Measurements from ENCODE around the gene UBE3D. TPM values are rescaled to one million over a fixed set of nuclear protein-coding genes. Genes with fewer than 3 reads are reported as not detected.

UBE3D gene
- total RNA-seq, 1 experiment from 2014 or later, result 9.5 TPM

DNA sequence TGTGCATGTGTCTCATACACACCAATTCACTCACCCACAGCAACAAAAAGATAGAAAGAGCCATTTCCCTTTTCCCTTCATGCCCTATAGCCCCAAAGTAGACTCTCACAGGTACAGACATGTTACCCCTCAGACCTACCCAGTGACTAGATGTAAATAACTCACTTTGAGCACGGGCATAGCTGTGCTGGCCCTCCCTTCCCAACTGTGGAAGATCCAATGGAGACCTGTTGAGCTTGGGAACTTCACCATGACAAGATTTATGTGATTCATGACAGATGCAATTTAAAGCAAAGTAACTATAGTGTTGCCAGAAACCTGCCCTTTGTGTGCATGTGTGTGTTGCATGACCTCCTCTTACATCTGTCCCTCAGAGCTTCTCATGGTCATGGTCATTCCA, 175.4 kb downstream of the UBE3D start:
- DNase-seq, result no peak
- no peaks in the 10 kb centered on the region for H3K27me3 Mint-ChIP-seq (ENCODE audit: unreplicated experiment)
- TF ChIP-seq, protein P1, sequence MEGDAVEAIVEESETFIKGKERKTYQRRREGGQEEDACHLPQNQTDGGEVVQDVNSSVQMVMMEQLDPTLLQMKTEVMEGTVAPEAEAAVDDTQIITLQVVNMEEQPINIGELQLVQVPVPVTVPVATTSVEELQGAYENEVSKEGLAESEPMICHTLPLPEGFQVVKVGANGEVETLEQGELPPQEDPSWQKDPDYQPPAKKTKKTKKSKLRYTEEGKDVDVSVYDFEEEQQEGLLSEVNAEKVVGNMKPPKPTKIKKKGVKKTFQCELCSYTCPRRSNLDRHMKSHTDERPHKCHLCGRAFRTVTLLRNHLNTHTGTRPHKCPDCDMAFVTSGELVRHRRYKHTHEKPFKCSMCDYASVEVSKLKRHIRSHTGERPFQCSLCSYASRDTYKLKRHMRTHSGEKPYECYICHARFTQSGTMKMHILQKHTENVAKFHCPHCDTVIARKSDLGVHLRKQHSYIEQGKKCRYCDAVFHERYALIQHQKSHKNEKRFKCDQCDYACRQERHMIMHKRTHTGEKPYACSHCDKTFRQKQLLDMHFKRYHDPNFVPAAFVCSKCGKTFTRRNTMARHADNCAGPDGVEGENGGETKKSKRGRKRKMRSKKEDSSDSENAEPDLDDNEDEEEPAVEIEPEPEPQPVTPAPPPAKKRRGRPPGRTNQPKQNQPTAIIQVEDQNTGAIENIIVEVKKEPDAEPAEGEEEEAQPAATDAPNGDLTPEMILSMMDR (IDR thresholded peaks at IDR 0.05; ENCODE audit: unreplicated experiment), result no peak
- H3K36me3 Mint-ChIP-seq (ENCODE audit: insufficient read depth, unreplicated experiment), result no peaks in the 10 kb centered on the region
- BruUV-seq (replicated peaks), result no TSS peak
- H3K9me3 Mint-ChIP-seq (ENCODE audit: low read depth, unreplicated experiment), result no peaks in the 10 kb centered on the region
- CTCF ChIA-PET, result no interaction called here
- intact Hi-C loops (cut with micrococcal nuclease; ENCODE audit: unreplicated experiment), result no loop called here
- no peak overlapping the region for H3K4me3 Mint-ChIP-seq (ENCODE audit: low read depth, unreplicated experiment)
- H3K4me1 Mint-ChIP-seq (ENCODE audit: low read depth, unreplicated experiment), result no peaks in the 10 kb centered on the region
- H3K27ac Mint-ChIP-seq (ENCODE audit: unreplicated experiment), result no peak overlapping the region

DNA sequence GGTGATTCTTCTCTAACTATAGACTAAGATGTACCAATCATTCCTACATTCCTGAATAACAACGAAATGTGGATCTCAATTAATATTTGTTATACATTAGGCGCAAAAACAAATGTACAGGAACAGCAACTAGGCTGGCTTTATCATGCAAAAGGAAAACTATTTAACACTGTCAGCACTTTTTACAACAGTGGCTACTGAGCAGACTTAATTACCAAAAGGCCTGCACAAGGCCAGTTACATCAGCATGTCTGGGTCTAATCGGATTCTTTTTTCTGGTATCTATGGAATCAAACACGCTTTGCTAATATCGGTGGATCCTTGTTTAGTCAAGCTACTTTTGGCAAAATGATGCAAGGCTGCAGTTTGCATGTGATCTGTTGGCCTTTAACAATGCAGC, 176.5 kb downstream of the UBE3D start:
- intact Hi-C loops (cut with micrococcal nuclease; ENCODE audit: unreplicated experiment), result no loop called here
- Mint-ChIP-seq H3K4me3 (ENCODE audit: low read depth, unreplicated experiment) (no peak overlapping the region), H3K9me3 (ENCODE audit: low read depth, unreplicated experiment) (no peaks in the 10 kb centered on the region), H3K36me3 (ENCODE audit: insufficient read depth, unreplicated experiment) (no peaks in the 10 kb centered on the region), H3K27me3 (ENCODE audit: unreplicated experiment) (no peaks in the 10 kb centered on the region), H3K27ac (ENCODE audit: unreplicated experiment) (no peak overlapping the region), H3K4me1 (ENCODE audit: low read depth, unreplicated experiment) (no peaks in the 10 kb centered on the region)
- DNase-seq, result no peak
- CTCF ChIA-PET, result no interaction called here
- no TSS peak for BruUV-seq (replicated peaks)
- TF ChIP-seq, protein P1 (IDR thresholded peaks at IDR 0.05; ENCODE audit: unreplicated experiment), result no peak

DNA sequence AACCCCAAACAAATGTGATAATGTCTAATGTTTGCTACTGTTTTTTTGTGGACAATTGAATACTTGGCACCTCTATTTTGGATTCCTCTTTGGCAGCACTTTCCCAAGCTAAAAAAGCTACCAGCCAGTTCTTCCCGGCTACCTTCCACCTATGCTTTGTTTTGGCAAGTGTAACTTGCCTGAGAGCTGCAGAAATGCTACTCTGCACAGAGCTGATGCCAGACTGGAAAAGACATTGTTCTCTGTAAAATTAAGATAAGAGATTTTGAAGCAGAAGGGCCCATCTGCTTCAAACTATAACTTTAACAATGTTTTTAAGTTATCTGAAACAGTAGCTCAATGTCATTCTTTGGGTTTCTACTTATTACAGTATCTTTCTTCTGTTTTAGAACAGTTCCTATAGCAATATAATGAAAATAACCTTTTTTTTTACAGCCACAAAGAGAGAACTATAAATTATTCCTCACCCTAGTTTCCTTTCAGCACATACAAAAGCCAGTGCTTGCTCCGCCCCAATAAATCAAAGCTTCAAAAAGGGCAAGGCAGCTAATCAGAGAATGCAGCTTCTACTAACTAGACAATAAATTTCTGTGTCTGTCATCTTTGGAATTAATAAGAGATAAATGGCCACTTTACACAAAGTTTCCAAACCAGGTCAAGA, 183.1 kb downstream of the UBE3D start:
- CTCF ChIA-PET, result no interaction called here
- TF ChIP-seq, protein P1 (IDR thresholded peaks at IDR 0.05; ENCODE audit: unreplicated experiment), result no peak
- no peaks in the 10 kb centered on the region for H3K9me3 Mint-ChIP-seq (ENCODE audit: low read depth, unreplicated experiment)
- H3K4me3 Mint-ChIP-seq (ENCODE audit: low read depth, unreplicated experiment), result no peak overlapping the region
- H3K4me1 Mint-ChIP-seq (ENCODE audit: low read depth, unreplicated experiment), result no peaks in the 10 kb centered on the region
- H3K27ac Mint-ChIP-seq (ENCODE audit: unreplicated experiment), result no peak overlapping the region
- BruUV-seq (replicated peaks), result no TSS peak
- DNase-seq, result no peak
- intact Hi-C loops (cut with micrococcal nuclease; ENCODE audit: unreplicated experiment), result no loop called here
- H3K27me3 Mint-ChIP-seq (ENCODE audit: unreplicated experiment), result no peaks in the 10 kb centered on the region
- H3K36me3 Mint-ChIP-seq (ENCODE audit: insufficient read depth, unreplicated experiment), result no peaks in the 10 kb centered on the region

DNA sequence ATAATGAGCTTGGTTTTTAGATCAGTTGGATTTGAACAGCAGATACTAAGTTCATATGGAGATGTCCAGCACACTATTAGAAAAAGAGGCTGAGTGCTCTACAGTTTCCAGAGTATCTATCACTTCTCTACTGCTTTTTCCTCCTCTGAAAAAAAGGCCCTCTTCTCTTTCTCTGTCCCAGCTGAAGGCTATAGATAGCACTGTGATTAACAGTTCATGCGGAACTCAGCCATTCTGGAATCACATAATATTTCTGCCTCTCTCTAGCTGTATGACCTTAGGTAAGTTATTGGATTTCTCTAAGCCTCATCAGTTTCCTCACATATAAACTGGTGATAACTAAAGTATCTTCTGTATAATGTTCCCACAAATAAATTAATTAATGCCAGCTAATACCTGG, 184.1 kb downstream of the UBE3D start:
- TF ChIP-seq, protein P1 (IDR thresholded peaks at IDR 0.05; ENCODE audit: unreplicated experiment), result no peak
- H3K27me3 Mint-ChIP-seq (ENCODE audit: unreplicated experiment), result no peaks in the 10 kb centered on the region
- no peak overlapping the region for H3K27ac Mint-ChIP-seq (ENCODE audit: unreplicated experiment)
- H3K4me1 Mint-ChIP-seq (ENCODE audit: low read depth, unreplicated experiment), result no peaks in the 10 kb centered on the region
- H3K4me3 Mint-ChIP-seq (ENCODE audit: low read depth, unreplicated experiment), result no peak overlapping the region
- CTCF ChIA-PET, result no interaction called here
- no peaks in the 10 kb centered on the region for H3K36me3 Mint-ChIP-seq (ENCODE audit: insufficient read depth, unreplicated experiment)
- no peak for DNase-seq
- BruUV-seq (replicated peaks), result no TSS peak
- H3K9me3 Mint-ChIP-seq (ENCODE audit: low read depth, unreplicated experiment), result no peaks in the 10 kb centered on the region
- intact Hi-C loops (cut with micrococcal nuclease; ENCODE audit: unreplicated experiment), result no loop called here
